H1 (cell line): Measurements from ENCODE around the gene MMADHC. TPM values are rescaled to one million over a fixed set of nuclear protein-coding genes. Genes with fewer than 3 reads are reported as not detected.

Experiments used
- CTCF ChIA-PET: fragments of 300-600 bp; sonication (Branson Sonifier 250); formaldehyde crosslinking; loops from one replicate; lab custom pipeline; 2021; ENCODE audit not compliant: partially characterized antibody; lab: Charles Lee
- POLR2A ChIA-PET: fragments of 300-600 bp; sonication (Branson Sonifier 250); formaldehyde crosslinking; loops from one replicate; lab custom pipeline; 2021; ENCODE audit warnings: inconsistent platforms; ENCODE audit not compliant: partially characterized antibody; lab: Charles Lee
- DNase-seq, 2 experiments: peaks; one replicate each; pipeline versions ENCODE4 v3.0.0 to v3.0.0-alpha.2; 2010 to 2022; ENCODE audit warnings: low spot score in 2 of 2, low read depth in 1 of 2, mixed read lengths in 1 of 2
- FAIRE-seq: peaks from 2 replicates; lab custom pipeline; 2011; peaks lifted over from hg19 to GRCh38; lab: Jason Lieb, UNC
- H2AFZ ChIP-seq: 2 replicates; pipeline ENCODE4 v1.8.1; 2012; ENCODE audit warnings: low read length, inconsistent platforms
- H2AK5ac ChIP-seq: 2 replicates; pipeline ENCODE4 v1.6.1; 2013; ENCODE audit warnings: low read depth, low read length
- H2BK120ac ChIP-seq: replicated peaks from 2 replicates; pipeline ENCODE3; 2013; ENCODE audit warnings: low read depth, low read length, inconsistent platforms
- H2BK12ac ChIP-seq: 2 replicates; pipeline ENCODE4 v1.6.1; 2013; ENCODE audit warnings: low read depth, low read length
- H2BK15ac ChIP-seq: 2 replicates; pipeline ENCODE4 v1.6.1; 2013; ENCODE audit warnings: low read length
- H2BK20ac ChIP-seq: 2 replicates; pipeline ENCODE4 v1.6.1; 2013; ENCODE audit warnings: low read length
- H2BK5ac ChIP-seq: 2 replicates; pipeline ENCODE4 v1.6.1; 2013; ENCODE audit warnings: low read depth, low read length
- H3K14ac ChIP-seq: 2 replicates; pipeline ENCODE4 v1.6.1; 2013; ENCODE audit warnings: inconsistent platforms; ENCODE audit not compliant: insufficient read length
- H3K18ac ChIP-seq: 2 replicates; pipeline ENCODE4 v1.6.1; 2013; ENCODE audit warnings: low read length; ENCODE audit errors: extremely low read depth
- H3K23ac ChIP-seq: 2 replicates; pipeline ENCODE4 v1.6.1; 2013; ENCODE audit warnings: inconsistent platforms; ENCODE audit not compliant: insufficient read length
- H3K23me2 ChIP-seq: 2 replicates; pipeline ENCODE4 v1.6.1; 2013; ENCODE audit warnings: low read depth, low read length
- H3K27ac ChIP-seq: 2 replicates; pipeline ENCODE4 v1.6.1; 2011; ENCODE audit warnings: low read depth, low read length, inconsistent platforms
- H3K27me3 ChIP-seq, 4 experiments: replicated peaks in 1 of 4; 1 replicate in 1 of 4; 2 replicates in 3 of 4; pipeline versions ENCODE4 v1.6.1 to v1.8.1; 2011 to 2013; ENCODE audit warnings: low read length in 3 of 4, mild to moderate bottlenecking in 3 of 4, inconsistent platforms in 2 of 4, mixed read lengths in 2 of 4, moderate library complexity in 1 of 4; ENCODE audit not compliant: control insufficient read depth in 3 of 4, insufficient read depth in 3 of 4; ENCODE audit errors: extremely low read depth in 1 of 4
- H3K36me3 ChIP-seq, 4 experiments: 2 replicates each; pipeline versions ENCODE4 v1.6.1 to v1.8.1; 2011 to 2013; ENCODE audit warnings: mild to moderate bottlenecking in 4 of 4, low read length in 3 of 4, moderate library complexity in 2 of 4, control low read depth in 1 of 4, inconsistent platforms in 1 of 4; ENCODE audit not compliant: insufficient read depth in 4 of 4, control insufficient read depth in 2 of 4
- H3K4ac ChIP-seq: replicated peaks from 2 replicates; pipeline ENCODE3; 2013; ENCODE audit warnings: low read length, low read depth, mixed read lengths, inconsistent platforms; ENCODE audit not compliant: insufficient read length
- H3K4me1 ChIP-seq, 4 experiments: replicated peaks in 1 of 4; 1 replicate in 1 of 4; 2 replicates in 3 of 4; pipeline versions ENCODE4 v1.6.1 to v1.8.1; 2011 to 2013; ENCODE audit warnings: low read length in 3 of 4, inconsistent platforms in 2 of 4, mixed read lengths in 1 of 4; ENCODE audit not compliant: insufficient read depth in 4 of 4, control insufficient read depth in 3 of 4
- H3K4me2 ChIP-seq, 2 experiments: 2 replicates each; pipeline versions ENCODE4 v1.6.1 to v1.8.1; 2011 to 2013; ENCODE audit warnings: low read depth in 2 of 2, low read length in 2 of 2, control low read depth in 1 of 2, inconsistent platforms in 1 of 2, mild to moderate bottlenecking in 1 of 2; ENCODE audit not compliant: insufficient read depth in 1 of 2
- H3K4me3 ChIP-seq, 4 experiments: fragments of 200-600, 300-600 bp in 1 of 4; sonication (generic), shearing (Covaris generic), sonication (Bioruptor Twin) in 1 of 4; 2 replicates each; pipeline versions ENCODE4 v1.5.1 to v1.8.1; 2011 to 2016; ENCODE audit warnings: low read length in 4 of 4, low read depth in 3 of 4, control low read depth in 2 of 4, inconsistent platforms in 2 of 4, mild to moderate bottlenecking in 2 of 4, mixed read lengths in 1 of 4, moderate library complexity in 1 of 4; ENCODE audit not compliant: insufficient read depth in 2 of 4; ENCODE audit errors: extremely low read depth in 1 of 4
- H3K56ac ChIP-seq: replicated peaks from 2 replicates; pipeline ENCODE3; 2013; ENCODE audit warnings: low read depth, mild to moderate bottlenecking, mixed read lengths, low read length, inconsistent platforms; ENCODE audit not compliant: insufficient read length
- H3K79me1 ChIP-seq: 2 replicates; pipeline ENCODE4 v1.6.1; 2013; ENCODE audit warnings: low read depth, low read length, control low read depth
- H3K79me2 ChIP-seq, 2 experiments: 2 replicates each; pipeline versions ENCODE4 v1.6.1 to v1.8.1; 2012 to 2013; ENCODE audit warnings: low read length in 2 of 2, mild to moderate bottlenecking in 2 of 2, inconsistent platforms in 1 of 2; ENCODE audit not compliant: insufficient read depth in 2 of 2, control insufficient read depth in 1 of 2
- H3K9ac ChIP-seq, 4 experiments: replicated peaks in 1 of 4; 1 replicate in 1 of 4; 2 replicates in 3 of 4; pipeline versions ENCODE4 v1.6.1 to v1.8.1; 2011 to 2013; ENCODE audit warnings: low read depth in 3 of 4, low read length in 3 of 4, control low read depth in 2 of 4, mild to moderate bottlenecking in 2 of 4, moderate library complexity in 2 of 4, inconsistent platforms in 1 of 4; ENCODE audit errors: extremely low read depth in 1 of 4
- H3K9me3 ChIP-seq, 2 experiments: 2 replicates each; pipeline versions ENCODE4 v1.6.1 to v1.8.1; 2012 to 2013; ENCODE audit warnings: mild to moderate bottlenecking in 2 of 2, moderate library complexity in 2 of 2, control low read depth in 1 of 2, inconsistent platforms in 1 of 2, low read depth in 1 of 2, low read length in 1 of 2, mixed read lengths in 1 of 2; ENCODE audit not compliant: insufficient read depth in 2 of 2
- H4K20me1 ChIP-seq, 2 experiments: replicated peaks in 1 of 2; 2 replicates each; pipeline versions ENCODE3 to v1.8.1; 2011 to 2013; ENCODE audit warnings: inconsistent platforms in 2 of 2, low read length in 2 of 2, mild to moderate bottlenecking in 1 of 2; ENCODE audit not compliant: insufficient read depth in 2 of 2, control insufficient read depth in 1 of 2
- H4K5ac ChIP-seq: 2 replicates; pipeline ENCODE4 v1.6.1; 2013; ENCODE audit warnings: low read length, low read depth, mixed read lengths, inconsistent platforms; ENCODE audit not compliant: insufficient read length
- H4K8ac ChIP-seq: 2 replicates; pipeline ENCODE4 v1.8.0; 2013; ENCODE audit warnings: mild to moderate bottlenecking, moderate library complexity, low read length, inconsistent platforms; ENCODE audit not compliant: insufficient read depth; ENCODE audit errors: extremely low read depth
- H4K91ac ChIP-seq: replicated peaks from 2 replicates; pipeline ENCODE3; 2013; ENCODE audit warnings: low read length, mixed read lengths, inconsistent platforms; ENCODE audit not compliant: insufficient read length
- CBX5 ChIP-seq: fragments of 300-800, 300-1000 bp; sonication (generic); IDR thresholded peaks from 2 replicates; pipeline ENCODE4 v1.7.1; 2016; ENCODE audit warnings: antibody characterized with exemption, low read length, low read depth
- CHD1 ChIP-seq: IDR thresholded peaks from 2 replicates; pipeline ENCODE4 v1.6.1; 2012; ENCODE audit warnings: low read depth, low read length, improper control_type of control experiment
- CREB1 ChIP-seq: IDR thresholded peaks from 2 replicates; pipeline ENCODE4 v1.6.1; 2012; ENCODE audit warnings: inconsistent platforms
- CTBP2 ChIP-seq: IDR thresholded peaks from 2 replicates; pipeline ENCODE4 v1.7.0; 2011; ENCODE audit warnings: borderline replicate concordance, mild to moderate bottlenecking, moderate library complexity, mixed read lengths, low read length; ENCODE audit not compliant: insufficient read depth, insufficient read length
- HDAC2 ChIP-seq, 2 experiments: fragments of 300-600 bp in 1 of 2; sonication (generic) in 1 of 2; IDR thresholded peaks; 2 replicates each; pipeline ENCODE4 v1.6.1; 2011 to 2012; ENCODE audit warnings: low read depth in 2 of 2, low read length in 2 of 2, mild to moderate bottlenecking in 2 of 2, moderate library complexity in 2 of 2, borderline replicate concordance in 1 of 2, inconsistent platforms in 1 of 2
- HDAC6 ChIP-seq: IDR thresholded peaks from one replicate; pipeline ENCODE4 v1.7.1; 2012; ENCODE audit warnings: low read depth, mild to moderate bottlenecking, inconsistent platforms, low read length, moderate library complexity
- POLR2AphosphoS5 ChIP-seq: IDR thresholded peaks from 2 replicates; pipeline ENCODE4 v1.6.1; 2011; ENCODE audit warnings: low read depth, low read length
- RNF2 ChIP-seq: fragments of 200-900, 300-1000 bp; sonication (generic); IDR thresholded peaks from 2 replicates; pipeline ENCODE4 v1.7.1; 2016; ENCODE audit warnings: borderline replicate concordance, low read depth, mild to moderate bottlenecking, antibody characterized with exemption, low read length; ENCODE audit not compliant: poor library complexity, severe bottlenecking; ENCODE audit errors: missing control alignments
- SIN3A ChIP-seq, 2 experiments: IDR thresholded peaks in 1 of 2; conservative IDR thresholded peaks in 1 of 2; 2 replicates each; pipeline ENCODE4 v1.6.1; 2011 to 2012; ENCODE audit warnings: low read length in 2 of 2, improper control_type of control experiment in 1 of 2, low read depth in 1 of 2, mild to moderate bottlenecking in 1 of 2
- SP1 ChIP-seq: IDR thresholded peaks from 2 replicates; pipeline ENCODE4 v1.6.1; 2011; ENCODE audit warnings: low read depth, low read length
- SP4 ChIP-seq: IDR thresholded peaks from 2 replicates; pipeline ENCODE4 v1.6.1; 2012; ENCODE audit warnings: low read length, inconsistent platforms
- TAF1 ChIP-seq: IDR thresholded peaks from 2 replicates; pipeline ENCODE4 v1.6.1; 2011; ENCODE audit warnings: mild to moderate bottlenecking, low read depth, low read length
- TCF12 ChIP-seq: IDR thresholded peaks from 2 replicates; pipeline ENCODE4 v1.6.1; 2011; ENCODE audit warnings: low read depth, mild to moderate bottlenecking, low read length
- TEAD4 ChIP-seq: IDR thresholded peaks from 2 replicates; pipeline ENCODE4 v1.6.1; 2012; ENCODE audit warnings: low read depth, low read length, inconsistent platforms, mixed read lengths
- YY1 ChIP-seq: IDR thresholded peaks from 2 replicates; pipeline ENCODE4 v1.6.1; 2011; ENCODE audit warnings: low read depth, mild to moderate bottlenecking, low read length
- WGBS, 2 experiments: shearing (Covaris generic) in 1 of 2; methylation state at CpG; one replicate each; pipeline versions ENCODE4 v1.1.6 to v1.1.7; 2013 to 2015; ENCODE audit warnings: low lambda C conversion rate in 2 of 2, mixed read lengths in 2 of 2, inconsistent platforms in 1 of 2, low coverage in 1 of 2, missing lambda C conversion rate in 1 of 2; ENCODE audit not compliant: insufficient replicate concordance in 2 of 2, insufficient coverage in 1 of 2, insufficient read length in 1 of 2; ENCODE audit errors: extremely low coverage in 1 of 2, missing lambda C conversion rate in 1 of 2; 5-methylcytosine and 5-hydroxymethylcytosine counted together
- polyA plus RNA-seq, 7 experiments: library from polyadenylated mRNA; depleted of rRNA in 3 of 7; stranded (reverse) in 5 of 7; unstranded in 2 of 7; fragments of >200 nt in 5 of 7; fragments of 200-250 nt in 2 of 7; gene quantifications; 1 replicate in 5 of 7; 2 replicates in 1 of 7; 4 replicates in 1 of 7; pipeline versions ENCODE4 v1.2.1 to v1.2.3, GENCODE V29; 2011 to 2013; ENCODE audit warnings: missing spikeins in 2 of 7, mixed read lengths in 2 of 7
- total RNA-seq: library from RNA; stranded (reverse); fragmentation: NEBNext Ultra II Directional; extraction: Animal tissue kit (Norgen Biotek cat#: 25700); gene quantifications from 2 replicates; pipeline ENCODE4 v1.2.1, GENCODE V29; 2021

MMADHC gene
- total and polyA plus RNA-seq, 2 of the 8 experiments (the other 6 are each of a cell fraction or from before 2014, with no cell fraction given), result 61.1 to 130 TPM

DNA sequence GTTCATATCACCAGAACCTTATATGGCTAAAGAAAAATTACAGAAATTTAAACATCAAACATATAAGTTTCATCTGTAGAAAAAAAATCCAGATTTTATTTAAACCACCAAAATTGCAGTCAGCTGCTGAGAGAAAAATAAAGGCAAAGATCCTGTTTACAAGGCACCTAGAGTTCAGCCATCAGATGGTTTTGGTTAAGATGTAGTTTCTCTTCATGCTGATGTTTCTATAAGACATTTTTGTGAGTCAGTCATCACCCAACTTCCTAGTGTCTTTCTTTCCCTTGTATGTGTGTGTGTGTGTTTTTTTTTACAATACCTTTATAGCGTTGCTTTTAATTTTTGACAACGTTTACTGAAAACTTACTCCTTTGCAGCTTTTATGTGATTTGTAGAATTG is 26.1 kb upstream of the MMADHC start:
- ChIA-PET POLR2A (no interaction called here), CTCF (interaction anchor here (0.7 to 1.3 kb wide), 5 partner anchors 15 to 187 kb away, joined by 3 to 4 read pairs (median 3); no protein-coding TSS in a partner anchor)
- no peak overlapping the region for H3K18ac ChIP-seq
- no peak overlapping the region for H3K4ac ChIP-seq
- no peaks in the 10 kb centered on the region for H3K4me1 ChIP-seq
- no peaks in the 10 kb centered on the region for H3K9me3 ChIP-seq
- no peak overlapping the region for H2AFZ ChIP-seq
- H3K27me3 ChIP-seq, result no peaks in the 10 kb centered on the region
- no peak overlapping the region for H2BK12ac ChIP-seq
- H2BK120ac ChIP-seq, result no peak overlapping the region
- H3K4me3 ChIP-seq, result no peak overlapping the region; a peak in 1 of 8 replicates
- no peak overlapping the region for H4K5ac ChIP-seq
- FAIRE-seq (no peak), DNase-seq (no peak)
- no peaks in the 10 kb centered on the region for H4K20me1 ChIP-seq
- H3K79me2 ChIP-seq, result no peaks in the 10 kb centered on the region
- H3K79me1 ChIP-seq, result no peaks in the 10 kb centered on the region
- H2AK5ac ChIP-seq, result no peak overlapping the region
- H4K91ac ChIP-seq, result no peak overlapping the region
- H3K27ac ChIP-seq, result no peak overlapping the region
- no peak overlapping the region for H3K14ac ChIP-seq
- 84% methylated on average over 2 of the region's 2 CpGs; no CpG with 5 or more reads in 1 of the 2 experiments for WGBS, 2 experiments
- H4K8ac ChIP-seq, result no peak overlapping the region
- no peak overlapping the region for H2BK20ac ChIP-seq
- no peak overlapping the region for H3K4me2 ChIP-seq
- H3K23ac ChIP-seq, result no peak overlapping the region
- no peak overlapping the region for H3K9ac ChIP-seq
- no peaks in the 10 kb centered on the region; the same call in 1 of the 2 replicates for H3K23me2 ChIP-seq
- no peak overlapping the region for H2BK5ac ChIP-seq
- H3K56ac ChIP-seq, result no peak overlapping the region
- no peaks in the 10 kb centered on the region for H3K36me3 ChIP-seq
- H2BK15ac ChIP-seq, result no peak overlapping the region
- TF ChIP-seq CHD1 (no peak), TAF1 (no peak), YY1 (no peak), POLR2AphosphoS5 (no peak), TCF12 (no peak), HDAC6 (no peak), CBX5 (no peak), SP4 (no peak), HDAC2 (IDR thresholded peaks at IDR 0.05; ENCODE audit: borderline replicate concordance in 1 of 2, low read depth in 2 of 2, low read length in 2 of 2) (no peak), SP1 (no peak), RNF2 (no peak), CREB1 (no peak), TEAD4 (no peak), SIN3A (conservative IDR thresholded peaks at IDR 0.05 in 1 of 2, IDR thresholded peaks at IDR 0.05 in 1 of 2; ENCODE audit: low read depth in 1 of 2, low read length in 2 of 2) (no peak), CTBP2 (no peak)
